Activated CD4-positive, alpha-beta T cell treated with anti-CD3 and anti-CD28 coated beads, Interleukin-2, amount 50 U/mL, for 4 hours (primary cell): Measurements from ENCODE around the gene CCDC144A.
"Not testable (repeated sequence)": the region's sequence is repeated elsewhere in the genome, so short reads cannot be mapped to it uniquely, and the experiment has no call there.

Experiments
- DNase-seq, 2 experiments: peaks; one replicate each; pipeline ENCODE4 v3.0.0-alpha.2; 2020

CCDC144A gene, protein sequence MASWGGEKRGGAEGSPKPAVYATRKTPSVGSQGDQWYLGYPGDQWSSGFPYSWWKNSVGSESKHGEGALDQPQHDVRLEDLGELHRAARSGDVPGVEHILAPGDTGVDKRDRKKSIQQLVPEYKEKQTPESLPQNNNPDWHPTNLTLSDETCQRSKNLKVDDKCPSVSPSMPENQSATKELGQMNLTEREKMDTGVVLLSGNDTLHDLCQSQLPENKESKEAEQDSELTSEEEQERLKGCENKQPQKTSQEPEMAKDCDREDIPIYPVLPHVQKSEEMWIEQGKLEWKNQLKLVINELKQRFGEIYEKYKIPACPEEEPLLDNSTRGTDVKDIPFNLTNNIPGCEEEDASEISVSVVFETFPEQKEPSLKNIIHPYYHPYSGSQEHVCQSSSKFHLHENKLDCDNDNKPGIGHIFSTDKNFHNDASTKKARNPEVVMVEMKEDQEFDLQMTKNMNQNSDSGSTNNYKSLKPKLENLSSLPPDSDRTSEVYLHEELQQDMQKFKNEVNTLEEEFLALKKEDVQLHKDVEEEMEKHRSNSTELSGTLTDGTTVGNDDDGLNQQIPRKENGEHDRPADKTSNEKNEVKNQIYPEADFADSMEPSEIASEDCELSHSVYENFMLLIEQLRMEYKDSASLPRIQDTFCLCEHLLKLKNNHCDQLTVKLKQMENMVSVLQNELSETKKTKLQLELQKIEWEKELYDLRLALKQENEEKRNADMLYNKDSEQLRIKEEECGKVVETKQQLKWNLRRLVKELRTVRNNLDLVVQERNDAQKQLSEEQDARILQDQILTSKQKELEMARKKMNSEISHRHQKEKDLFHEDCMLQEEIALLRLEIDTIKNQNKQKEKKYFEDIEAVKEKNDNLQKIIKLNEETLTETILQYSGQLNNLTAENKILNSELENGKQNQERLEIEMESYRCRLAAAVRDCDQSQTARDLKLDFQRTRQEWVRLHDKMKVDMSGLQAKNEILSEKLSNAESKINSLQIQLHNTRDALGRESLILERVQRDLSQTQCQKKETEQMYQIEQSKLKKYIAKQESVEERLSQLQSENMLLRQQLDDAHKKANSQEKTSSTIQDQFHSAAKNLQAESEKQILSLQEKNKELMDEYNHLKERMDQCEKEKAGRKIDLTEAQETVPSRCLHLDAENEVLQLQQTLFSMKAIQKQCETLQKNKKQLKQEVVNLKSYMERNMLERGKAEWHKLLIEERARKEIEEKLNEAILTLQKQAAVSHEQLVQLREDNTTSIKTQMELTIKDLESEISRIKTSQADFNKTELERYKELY (N-terminal part only)

DNA sequence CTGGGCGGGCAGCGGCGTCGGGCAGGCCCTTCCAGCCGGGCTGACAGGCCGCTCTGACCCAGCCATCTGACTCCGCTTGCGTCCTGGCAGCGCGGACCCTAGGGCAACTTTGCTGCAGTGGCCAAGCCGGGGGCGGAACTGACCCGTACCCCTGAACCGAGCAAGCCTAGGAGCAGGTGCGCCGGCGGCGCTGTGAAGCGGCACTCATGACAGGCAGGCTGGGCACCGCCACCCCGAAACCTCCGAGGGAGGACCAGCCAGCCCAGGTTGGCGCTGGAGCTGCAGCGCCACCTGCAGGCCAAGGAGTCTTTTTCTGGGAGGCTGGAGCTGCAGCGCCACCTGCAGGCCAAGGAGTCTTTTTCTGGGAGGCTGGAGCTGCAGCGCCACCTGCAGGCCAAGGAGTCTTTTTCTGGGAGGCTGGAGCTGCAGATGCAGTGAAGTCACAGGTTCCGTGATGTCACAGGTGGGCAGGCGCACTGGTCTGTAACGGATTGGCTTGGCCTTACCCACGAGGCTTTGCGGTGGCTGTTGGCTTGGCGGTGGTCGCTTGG is at the start of gene CCDC144A:
TSS of gene CCDC144A (plus strand) at position 511 of the 551 bp plus-strand sequence. CDS start 160 bp downstream, outside the sequence.
- DNase-seq, result peak; percentile 71 to 75

DNA sequence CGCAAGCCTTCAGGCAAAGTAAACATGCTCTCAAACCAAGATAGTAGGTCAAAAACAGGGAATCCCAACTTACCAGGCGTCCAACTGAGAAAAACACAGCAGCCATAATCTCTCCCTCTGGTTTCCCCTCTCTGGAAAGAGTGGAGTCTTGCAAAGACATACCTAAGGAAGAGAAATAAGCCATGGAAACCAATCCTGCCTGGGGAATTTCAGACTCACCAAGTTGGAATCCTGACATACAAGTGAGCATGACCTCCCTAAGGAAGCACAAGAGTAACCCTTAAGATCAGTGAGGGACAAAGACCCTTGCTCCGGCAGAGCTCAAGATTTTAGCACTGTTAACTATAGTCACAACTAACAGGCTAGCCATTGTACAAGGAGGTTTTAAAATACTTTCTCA is 40.5 kb upstream of the CCDC144A start:
- DNase-seq, result no peak

DNA sequence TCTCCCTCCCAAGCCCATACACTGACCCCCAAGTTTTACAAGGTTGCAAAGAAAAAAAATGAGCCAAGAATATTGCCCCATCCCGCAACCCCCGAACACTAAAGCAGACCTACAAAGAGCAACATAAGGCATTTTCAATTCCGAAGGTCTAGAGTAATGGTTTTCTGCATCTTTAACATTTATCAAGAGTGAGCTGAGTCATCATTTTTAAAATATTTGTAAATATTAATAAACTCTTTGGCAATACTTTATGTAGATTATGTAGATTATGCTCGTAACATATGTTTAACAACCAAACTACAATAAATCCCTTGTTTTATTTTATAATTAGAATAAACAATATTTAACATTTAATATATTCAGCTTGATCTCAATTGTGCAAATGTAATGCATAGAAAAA is 37.8 kb upstream of the CCDC144A start:
- no peak for DNase-seq

DNA sequence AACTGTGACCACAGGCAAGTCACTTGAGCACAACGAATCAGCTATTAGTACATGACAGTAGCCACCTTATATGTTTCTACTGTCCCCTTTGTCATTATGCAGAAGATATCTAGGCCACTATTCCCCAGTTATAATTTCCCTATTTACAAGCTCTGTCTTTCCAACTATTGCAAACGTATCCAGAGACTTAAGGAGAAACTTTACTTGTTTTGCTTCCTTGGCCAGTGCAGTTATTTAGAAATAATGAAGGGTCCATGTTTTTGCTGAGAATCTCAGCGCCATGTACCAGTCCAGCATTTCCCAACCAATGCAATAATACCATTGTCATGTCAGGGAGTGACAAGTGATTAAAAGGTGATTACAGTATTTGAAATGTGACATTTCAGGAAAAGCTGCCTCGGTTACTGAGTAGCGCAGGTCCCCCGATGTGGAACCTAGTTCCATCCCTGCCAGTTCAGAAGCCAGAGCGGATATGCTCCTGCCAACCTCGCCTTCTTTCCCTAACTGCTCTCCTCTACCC is 37.1 kb upstream of the CCDC144A start:
- no peak for DNase-seq

DNA sequence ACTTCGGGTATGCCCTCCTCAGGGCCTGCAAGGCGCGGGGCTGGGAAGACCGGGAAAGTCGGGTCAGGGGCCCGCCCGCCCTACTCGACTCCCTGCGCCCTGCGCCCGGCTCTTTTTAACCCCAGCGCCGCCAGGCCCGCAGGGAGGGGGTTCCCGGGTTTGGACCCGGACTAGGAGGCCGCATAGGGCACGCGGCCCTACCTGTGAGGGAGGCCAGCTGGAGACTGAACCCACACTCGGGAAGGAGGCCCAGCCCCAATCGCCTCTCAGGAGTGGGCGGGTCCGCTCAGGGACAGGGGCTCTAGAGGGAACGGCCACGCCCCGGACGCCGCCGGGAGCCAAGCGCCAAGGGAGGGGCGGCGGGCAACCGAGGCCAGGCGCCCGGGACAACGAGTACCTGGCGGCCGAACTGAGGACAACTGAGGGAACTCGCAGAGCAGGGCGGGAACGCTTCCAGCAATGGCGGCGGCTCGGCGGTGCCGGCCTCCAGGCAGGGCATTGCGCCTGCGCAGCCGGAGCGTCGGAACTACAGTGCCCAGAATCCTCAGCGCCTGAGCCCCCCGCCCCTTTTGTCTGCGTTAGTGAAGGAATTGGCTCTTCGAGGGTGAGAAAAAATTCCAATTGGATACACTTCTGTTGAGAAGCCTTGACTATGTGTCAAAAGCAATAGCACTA is 36.5 kb upstream of the CCDC144A start, which contains the start of gene ZNF624:
TSS of gene ZNF624 (minus strand) at position 484 of the 675 bp plus-strand sequence.
- peak; percentile 82 to 85 for DNase-seq

DNA sequence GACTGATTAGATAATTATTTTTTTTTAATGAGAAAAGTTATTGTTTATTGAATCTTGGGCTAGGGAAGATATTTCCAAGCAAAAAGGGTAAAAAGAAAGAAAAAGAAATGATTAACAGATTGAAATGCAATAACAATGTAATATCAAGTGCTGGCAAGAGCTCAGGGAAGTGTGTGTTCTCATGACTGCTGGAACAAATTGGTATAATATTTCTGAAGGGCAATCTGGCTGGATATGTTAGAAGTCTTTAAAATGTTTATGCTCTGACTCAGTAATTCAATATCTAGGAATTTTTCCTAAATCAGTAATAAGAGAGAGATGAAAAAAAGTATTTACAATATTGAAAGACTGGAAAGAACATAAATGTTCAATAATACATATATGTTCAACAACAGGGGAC is 28.8 kb upstream of the CCDC144A start:
- DNase-seq, result no peak

DNA sequence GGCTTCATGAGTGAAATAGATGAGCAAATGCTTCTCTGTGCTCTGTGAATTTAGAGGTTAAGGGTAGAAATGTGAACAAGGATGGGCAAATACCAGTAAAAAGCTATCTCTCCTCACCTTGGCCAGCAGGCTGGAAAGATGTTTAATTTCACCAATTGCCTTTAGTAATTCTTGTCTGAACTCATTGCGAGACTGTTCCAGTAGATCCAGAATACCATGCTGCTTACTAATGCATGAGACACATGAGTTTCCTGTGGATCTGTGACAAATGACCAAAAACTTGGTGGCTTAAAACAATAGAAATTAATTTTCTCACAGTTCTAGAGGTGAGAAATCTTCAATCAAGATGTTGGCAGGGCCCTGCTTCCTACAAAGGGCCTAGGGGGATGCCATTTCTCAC is 27.1 kb upstream of the CCDC144A start:
- no peak for DNase-seq

DNA sequence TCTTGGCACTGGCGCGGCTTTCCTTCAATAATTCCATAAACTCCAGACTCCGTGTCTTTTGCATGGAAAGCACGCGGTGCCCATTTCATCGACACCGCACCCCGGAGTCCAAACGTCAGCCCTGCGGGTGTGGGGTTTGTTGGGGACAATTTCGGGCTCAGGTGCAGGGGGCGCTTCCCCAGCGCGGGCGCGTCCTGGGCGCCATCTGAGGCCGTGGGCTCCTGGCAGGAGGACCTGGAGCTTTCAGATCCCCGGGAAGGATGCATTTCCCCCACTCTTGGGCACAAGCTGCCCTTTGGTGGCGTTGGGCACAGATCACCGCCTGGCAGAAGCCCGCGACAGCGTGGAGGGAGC is 23.5 kb upstream of the CCDC144A start:
- DNase-seq, result not testable (repeated sequence)

DNA sequence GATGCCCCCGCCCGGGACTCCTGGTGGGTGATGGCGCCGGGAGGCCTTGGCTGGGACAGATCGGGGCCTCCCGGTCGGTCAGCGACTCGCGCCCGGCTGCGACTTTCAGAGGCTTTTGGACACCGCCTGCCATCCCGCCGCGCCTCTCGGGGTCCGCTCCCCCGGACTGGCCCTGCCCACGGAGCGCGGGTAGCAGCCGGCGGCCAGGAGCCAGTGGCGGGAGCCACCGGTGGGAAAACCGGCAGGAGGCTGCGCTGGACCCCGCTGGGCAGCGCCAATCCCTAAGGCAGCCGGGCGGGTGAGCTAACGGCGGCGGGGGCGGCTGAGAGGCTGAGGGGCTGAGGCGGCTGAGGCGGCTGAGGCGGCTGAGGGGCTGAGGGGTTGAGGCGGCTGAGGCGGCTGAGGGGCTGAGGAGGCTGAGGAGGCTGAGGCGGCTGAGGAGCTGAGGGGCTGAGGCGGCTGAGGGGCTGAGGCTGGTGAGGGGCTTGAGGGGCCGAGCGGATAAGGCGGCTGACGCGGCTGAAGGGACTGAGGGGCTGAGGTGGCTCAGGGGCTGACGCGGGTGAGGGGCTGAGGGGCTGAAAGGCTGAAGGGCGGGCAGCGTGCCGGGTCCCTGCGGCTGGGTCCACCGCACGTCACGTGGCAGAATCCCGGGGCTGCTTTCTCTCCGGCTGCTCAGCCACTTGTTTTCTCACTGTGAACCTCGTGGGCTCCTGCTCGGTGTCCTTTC is 23.0 kb upstream of the CCDC144A start:
- DNase-seq, result not testable (repeated sequence)

DNA sequence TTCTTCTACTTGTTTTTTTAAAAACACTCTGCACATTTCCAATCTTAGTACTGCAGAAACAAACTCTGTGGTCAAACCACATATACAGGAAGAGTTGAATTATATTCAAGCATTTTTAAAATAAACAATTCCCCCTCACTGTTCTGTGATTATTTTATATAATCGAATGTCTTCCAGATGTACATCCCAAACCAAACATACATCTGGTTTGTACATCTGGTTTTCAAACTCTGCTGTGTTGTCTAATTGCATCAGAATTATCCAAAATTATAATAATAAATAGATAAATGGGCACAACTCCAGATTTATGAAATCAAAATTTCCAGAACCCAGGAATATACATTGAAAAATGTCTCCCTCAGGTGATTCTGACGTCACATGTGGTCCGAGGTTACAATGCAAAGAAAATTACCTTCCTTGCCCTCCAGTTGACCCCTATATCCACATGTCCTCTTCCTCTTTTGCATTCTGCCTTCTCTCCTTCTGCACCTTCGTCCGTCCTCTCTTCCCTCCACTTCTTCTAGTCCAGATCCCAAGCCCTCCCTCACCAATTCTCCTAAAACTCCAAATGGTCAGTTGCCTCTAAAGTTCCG is 13.3 kb upstream of the CCDC144A start:
- DNase-seq, result no peak

DNA sequence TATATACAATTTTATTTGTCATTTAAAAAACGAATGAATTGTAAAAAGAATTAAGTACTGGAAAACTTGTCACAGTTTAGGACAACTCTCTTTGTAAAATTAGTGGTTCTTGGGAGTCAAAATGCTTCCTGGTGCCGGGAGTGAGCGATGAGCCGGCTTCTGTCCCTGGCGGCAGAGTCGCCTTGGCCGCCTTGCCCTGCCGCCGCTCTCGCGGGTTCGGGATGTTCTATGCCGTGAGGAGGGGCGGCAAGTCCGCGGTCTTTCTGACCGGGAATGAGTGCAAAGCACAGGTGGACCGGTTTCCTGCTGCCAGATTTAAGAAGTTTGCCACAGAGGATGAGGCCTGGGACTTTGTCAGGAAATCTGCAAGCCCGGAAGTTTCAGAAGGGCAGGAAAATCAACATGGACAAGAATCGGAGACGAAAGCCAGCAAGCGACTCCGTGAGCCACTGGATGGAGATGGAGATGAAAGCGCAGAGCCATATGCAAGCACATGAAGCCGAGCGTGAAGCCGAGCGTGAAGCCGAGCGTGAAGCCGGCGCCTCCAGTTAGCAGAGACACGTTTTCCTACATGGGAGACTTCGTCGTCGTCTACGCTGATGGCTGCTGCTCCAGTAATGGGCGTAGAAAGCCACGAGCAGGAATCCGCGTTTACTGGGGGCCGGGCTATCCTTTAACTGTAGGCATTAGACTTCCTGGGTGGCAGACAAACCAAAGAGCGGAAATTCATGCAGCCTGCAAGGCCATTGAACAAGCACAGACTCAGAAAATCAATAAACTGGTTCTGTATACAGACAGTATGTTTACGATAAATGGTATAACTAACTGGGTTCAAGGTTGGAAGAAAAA is 6.5 kb upstream of the CCDC144A start:
- DNase-seq, result not testable (repeated sequence)

DNA sequence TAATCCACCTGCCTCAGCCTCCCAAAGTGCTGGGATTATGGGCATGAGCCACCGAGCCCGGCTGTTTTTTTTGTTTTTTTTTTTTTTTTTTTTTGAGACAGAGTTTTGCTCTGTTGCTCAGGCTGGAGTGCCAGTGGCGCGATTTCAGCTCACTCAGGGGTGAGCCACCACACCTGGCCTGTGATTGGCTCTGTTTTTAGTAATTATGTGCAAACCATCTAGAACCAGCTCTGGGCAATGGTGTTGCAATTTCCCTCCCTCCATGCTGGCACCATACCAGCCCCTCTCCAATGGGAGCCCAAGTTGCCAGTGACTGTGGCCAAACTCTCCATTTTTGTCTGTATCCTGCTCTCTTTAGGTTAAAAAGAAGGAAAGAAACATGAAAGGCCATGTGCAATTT is 4.0 kb upstream of the CCDC144A start:
- not testable (repeated sequence) for DNase-seq

DNA sequence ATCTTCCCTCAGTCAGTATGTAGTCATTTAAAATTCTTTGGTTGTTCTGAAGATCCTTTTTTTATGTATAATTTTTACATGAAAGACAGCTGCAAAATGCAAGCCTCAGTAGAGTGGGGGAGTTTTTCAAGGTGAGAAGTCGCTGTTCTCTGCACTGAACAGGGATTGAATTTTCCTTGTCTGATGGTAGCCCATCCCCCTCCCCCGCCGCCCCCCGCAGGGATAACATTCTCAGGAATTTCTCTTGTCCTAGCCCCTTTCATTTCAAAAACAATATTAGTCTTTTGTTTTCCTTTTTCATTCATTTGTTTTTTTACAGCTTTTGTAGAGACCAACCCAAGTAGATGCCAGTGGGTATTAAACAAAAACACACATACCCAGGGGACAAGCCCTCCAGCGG is 2.9 kb upstream of the CCDC144A start:
- not testable (repeated sequence) for DNase-seq

DNA sequence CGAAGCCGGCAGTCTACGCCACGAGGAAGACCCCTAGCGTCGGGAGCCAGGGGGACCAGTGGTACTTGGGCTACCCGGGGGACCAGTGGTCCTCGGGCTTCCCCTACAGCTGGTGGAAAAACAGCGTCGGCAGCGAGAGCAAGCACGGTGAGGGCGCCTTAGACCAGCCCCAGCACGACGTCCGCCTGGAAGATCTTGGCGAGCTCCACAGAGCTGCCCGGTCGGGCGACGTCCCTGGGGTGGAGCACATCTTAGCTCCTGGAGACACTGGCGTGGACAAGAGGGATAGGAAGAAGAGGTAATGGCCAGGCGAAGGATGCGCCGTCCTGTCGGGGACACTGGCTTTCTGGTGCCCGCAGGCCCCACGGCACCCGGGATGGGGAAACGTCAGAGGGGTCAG is 406 bp downstream of the CCDC144A start:
- DNase-seq, result not testable (repeated sequence)

DNA sequence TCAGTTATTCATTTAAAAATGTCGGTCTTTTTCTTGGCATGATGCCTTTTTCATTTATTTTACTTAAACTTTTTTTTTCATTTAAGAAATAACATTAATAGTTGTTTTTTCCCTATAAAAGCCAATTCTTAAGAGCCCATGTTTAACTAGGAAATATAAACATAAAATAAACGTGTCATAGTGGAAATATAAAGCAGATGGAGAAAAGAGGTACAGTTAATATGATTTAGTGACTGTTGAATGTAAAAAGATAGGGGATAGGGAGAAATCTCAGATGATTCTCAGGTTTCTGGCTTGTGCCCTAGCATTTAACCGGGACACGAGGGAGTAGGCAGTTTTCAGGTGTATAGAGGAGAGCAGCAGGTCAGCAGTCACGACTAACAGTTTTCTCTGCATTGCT is 7.6 kb downstream of the CCDC144A start:
- DNase-seq, result not testable (repeated sequence)

DNA sequence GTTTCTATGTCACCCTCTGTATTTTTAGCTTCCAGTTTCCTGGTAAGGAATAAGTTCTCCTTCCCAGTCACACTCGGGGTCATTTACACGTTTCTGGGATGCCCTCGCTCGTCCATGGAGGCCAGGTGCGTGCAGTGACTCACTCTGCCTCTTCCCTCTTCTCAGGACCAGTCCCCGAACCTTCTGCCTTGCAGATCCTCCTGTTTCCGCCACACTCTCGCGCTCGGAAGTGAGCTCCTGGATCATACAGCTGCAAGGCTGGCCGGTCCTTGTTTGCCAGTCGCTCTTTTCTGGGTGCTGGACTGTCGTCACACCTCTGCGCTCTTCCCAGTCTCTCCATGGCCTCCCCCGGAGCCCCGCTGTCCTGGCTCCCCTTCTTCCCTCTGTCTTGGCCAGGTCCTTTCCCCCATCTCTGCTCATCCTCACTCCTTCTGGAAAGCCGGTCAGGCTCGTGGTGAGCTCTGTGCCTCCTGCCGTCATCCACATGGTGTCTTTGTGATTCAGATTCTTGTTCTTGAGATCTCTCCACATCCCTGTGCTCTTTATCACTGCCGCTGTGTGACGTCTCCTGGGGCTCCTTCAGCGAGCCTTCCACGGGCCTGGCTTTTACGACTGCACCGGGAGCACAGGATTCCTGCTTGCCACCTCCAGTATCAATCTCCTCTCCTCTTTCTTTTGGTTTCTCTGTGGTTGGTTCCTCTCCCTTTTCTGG is 55.6 kb downstream of the CCDC144A start:
- not testable (repeated sequence) for DNase-seq

DNA sequence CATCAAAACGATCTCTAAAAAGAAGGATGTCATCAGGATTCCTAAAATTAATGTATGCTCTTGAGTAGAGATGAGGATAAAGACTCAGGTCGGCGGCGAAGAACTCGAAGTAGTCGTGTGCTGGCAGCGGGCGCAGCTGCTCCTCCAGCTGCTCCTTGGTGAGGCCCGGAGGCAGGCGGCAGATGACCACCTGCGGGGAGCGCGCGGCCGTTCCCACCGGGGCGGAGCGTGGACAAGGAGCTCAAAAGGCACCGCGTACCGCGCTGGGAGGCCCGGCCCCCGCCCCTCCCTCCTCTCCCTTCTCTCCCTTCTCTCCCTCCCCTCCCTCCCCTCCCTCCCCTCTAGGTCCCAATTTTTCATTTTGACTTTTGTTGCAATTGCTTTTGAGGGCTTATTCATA is 56.5 kb downstream of the CCDC144A start:
- DNase-seq, result not testable (repeated sequence)

DNA sequence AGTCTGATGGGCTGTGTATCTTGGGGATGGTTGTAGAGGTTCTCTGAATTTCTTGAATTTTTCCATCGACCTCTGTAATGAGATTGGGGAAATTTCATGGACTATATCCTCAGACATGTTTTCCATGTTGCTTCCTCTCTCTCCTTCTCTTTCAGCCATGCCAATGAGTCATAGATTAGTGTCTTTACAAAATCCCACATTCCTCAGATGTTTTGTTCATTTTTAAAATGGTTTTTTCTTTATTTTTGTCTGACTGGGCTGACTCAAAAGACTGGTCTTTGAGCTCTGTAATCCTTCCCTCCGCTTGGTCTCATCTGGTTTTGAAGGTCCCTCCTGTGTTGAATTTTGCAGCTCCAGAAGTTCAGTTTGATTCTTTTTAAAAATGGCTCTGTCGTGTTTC is 60.5 kb downstream of the CCDC144A start:
- DNase-seq, result not testable (repeated sequence)
